HepG2 (cell line): Measurements from ENCODE around the gene CPB2.
A peak's percentile ranks its signal among the peaks of the same experiment; 100 is the strongest.

Source experiments
- BRD4 ChIP-seq: sonication (generic); formaldehyde crosslinking; IDR thresholded peaks from 2 replicates; pipeline ENCODE4 v1.4.0; 2020; ENCODE audit warnings: missing genetic modification reagents
- CHD4 ChIP-seq: fragments of 200-600 bp; sonication (generic); IDR thresholded peaks from 2 replicates; pipeline ENCODE4 v1.7.0; 2017; ENCODE audit warnings: mild to moderate bottlenecking, low read length, borderline replicate concordance
- EZH2 ChIP-seq: conservative IDR thresholded peaks from 2 replicates; pipeline ENCODE4 v1.6.1; 2012; ENCODE audit warnings: mild to moderate bottlenecking, low read depth, low read length, moderate library complexity
- FOXP1 ChIP-seq, 2 experiments: fragments of 450-650 bp in 1 of 2; IDR thresholded peaks; 2 replicates each; pipeline ENCODE4 v1.6.1; 2017 to 2018; ENCODE audit warnings: antibody characterized with exemption in 1 of 2
- KLF16 ChIP-seq, 2 experiments: sonication (generic) in 1 of 2; formaldehyde crosslinking in 1 of 2; IDR thresholded peaks; 2 replicates each; pipeline versions ENCODE4 v1.6.1 to v1.8.0; 2016 to 2023; ENCODE audit warnings: missing genetic modification reagents in 2 of 2, missing compliant biosample characterization in 1 of 2
- RAD51 ChIP-seq: fragments of 450-650 bp; IDR thresholded peaks from 2 replicates; pipeline ENCODE4 v1.6.1; 2016; ENCODE audit warnings: borderline replicate concordance
- ZNF136 ChIP-seq: sonication (generic); formaldehyde crosslinking; IDR thresholded peaks from 2 replicates; pipeline ENCODE4 v1.8.1; 2022; ENCODE audit warnings: low read depth, mild to moderate bottlenecking, moderate library complexity, missing genetic modification reagents
- ZNF496 ChIP-seq: sonication (generic); formaldehyde crosslinking; IDR thresholded peaks from 2 replicates; pipeline ENCODE4 v1.8.1; 2023; ENCODE audit warnings: mild to moderate bottlenecking, moderate library complexity, missing genetic modification reagents; ENCODE audit not compliant: insufficient replicate concordance
- ZNF777 ChIP-seq: sonication (generic); formaldehyde crosslinking; IDR thresholded peaks from 2 replicates; pipeline ENCODE4 v1.4.0; 2020; ENCODE audit warnings: missing genetic modification reagents
- TF ChIP-seq, protein P1 (sequence below): sonication (generic); formaldehyde crosslinking; IDR thresholded peaks from 2 replicates; pipeline ENCODE4 v1.9.0; 2021; ENCODE audit warnings: missing genetic modification reagents, borderline replicate concordance
- TF ChIP-seq, protein P2 (sequence below): sonication (generic); formaldehyde crosslinking; IDR thresholded peaks from 2 replicates; pipeline ENCODE4 v1.5.0; 2020; ENCODE audit warnings: mild to moderate bottlenecking, missing genetic modification reagents, moderate library complexity

DNA sequence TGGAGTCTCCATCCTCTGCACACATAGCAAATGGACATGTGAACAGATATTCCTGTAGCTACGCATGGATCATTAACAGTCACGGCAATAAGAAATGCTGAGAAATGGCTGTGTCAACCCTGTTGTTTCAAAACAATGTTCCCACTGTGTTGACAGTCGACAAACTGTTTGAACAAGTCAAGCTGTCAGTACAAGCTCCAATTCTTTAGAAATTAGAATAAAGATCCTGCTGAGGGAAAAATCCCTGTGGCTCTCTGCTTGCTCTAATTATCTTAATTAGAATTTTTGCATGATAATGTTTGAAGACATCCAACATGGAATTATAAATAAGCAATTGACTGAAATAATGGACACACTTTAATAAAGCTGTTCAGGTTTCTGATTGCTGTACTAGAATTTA, 37.9 kb upstream of the CPB2 start:
- TF ChIP-seq BRD4 (CRISPR knock-in tag) = no peak
- no peak for TF ChIP-seq ZNF136
- TF ChIP-seq EZH2 = no peak
- TF ChIP-seq CHD4 = peak; percentile 52; the same call in 1 of the 2 replicates
- TF ChIP-seq, protein P1, sequence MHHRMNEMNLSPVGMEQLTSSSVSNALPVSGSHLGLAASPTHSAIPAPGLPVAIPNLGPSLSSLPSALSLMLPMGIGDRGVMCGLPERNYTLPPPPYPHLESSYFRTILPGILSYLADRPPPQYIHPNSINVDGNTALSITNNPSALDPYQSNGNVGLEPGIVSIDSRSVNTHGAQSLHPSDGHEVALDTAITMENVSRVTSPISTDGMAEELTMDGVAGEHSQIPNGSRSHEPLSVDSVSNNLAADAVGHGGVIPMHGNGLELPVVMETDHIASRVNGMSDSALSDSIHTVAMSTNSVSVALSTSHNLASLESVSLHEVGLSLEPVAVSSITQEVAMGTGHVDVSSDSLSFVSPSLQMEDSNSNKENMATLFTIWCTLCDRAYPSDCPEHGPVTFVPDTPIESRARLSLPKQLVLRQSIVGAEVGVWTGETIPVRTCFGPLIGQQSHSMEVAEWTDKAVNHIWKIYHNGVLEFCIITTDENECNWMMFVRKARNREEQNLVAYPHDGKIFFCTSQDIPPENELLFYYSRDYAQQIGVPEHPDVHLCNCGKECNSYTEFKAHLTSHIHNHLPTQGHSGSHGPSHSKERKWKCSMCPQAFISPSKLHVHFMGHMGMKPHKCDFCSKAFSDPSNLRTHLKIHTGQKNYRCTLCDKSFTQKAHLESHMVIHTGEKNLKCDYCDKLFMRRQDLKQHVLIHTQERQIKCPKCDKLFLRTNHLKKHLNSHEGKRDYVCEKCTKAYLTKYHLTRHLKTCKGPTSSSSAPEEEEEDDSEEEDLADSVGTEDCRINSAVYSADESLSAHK (CRISPR knock-in tag) = no peak
- TF ChIP-seq RAD51 = no peak
- no peak for TF ChIP-seq KLF16 (CRISPR knock-in tag; IDR thresholded peaks at IDR 0.05)
- TF ChIP-seq ZNF496 (CRISPR knock-in tag) = no peak
- TF ChIP-seq, protein P2, sequence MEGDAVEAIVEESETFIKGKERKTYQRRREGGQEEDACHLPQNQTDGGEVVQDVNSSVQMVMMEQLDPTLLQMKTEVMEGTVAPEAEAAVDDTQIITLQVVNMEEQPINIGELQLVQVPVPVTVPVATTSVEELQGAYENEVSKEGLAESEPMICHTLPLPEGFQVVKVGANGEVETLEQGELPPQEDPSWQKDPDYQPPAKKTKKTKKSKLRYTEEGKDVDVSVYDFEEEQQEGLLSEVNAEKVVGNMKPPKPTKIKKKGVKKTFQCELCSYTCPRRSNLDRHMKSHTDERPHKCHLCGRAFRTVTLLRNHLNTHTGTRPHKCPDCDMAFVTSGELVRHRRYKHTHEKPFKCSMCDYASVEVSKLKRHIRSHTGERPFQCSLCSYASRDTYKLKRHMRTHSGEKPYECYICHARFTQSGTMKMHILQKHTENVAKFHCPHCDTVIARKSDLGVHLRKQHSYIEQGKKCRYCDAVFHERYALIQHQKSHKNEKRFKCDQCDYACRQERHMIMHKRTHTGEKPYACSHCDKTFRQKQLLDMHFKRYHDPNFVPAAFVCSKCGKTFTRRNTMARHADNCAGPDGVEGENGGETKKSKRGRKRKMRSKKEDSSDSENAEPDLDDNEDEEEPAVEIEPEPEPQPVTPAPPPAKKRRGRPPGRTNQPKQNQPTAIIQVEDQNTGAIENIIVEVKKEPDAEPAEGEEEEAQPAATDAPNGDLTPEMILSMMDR (CRISPR knock-in tag) = no peak
- TF ChIP-seq FOXP1 (IDR thresholded peaks at IDR 0.05) = no peak
- 0 out of 2 replicates have a peak, but pooled peaks have one; percentile 15 for TF ChIP-seq FOXP1 (CRISPR knock-in tag; IDR thresholded peaks at IDR 0.05)
- no peak for TF ChIP-seq ZNF777 (CRISPR knock-in tag)
